Measurements from ENCODE around the gene PNLDC1.
A peak's percentile ranks its signal among the peaks of the same experiment; 100 is the strongest.

The PNLDC1 gene

DNA sequence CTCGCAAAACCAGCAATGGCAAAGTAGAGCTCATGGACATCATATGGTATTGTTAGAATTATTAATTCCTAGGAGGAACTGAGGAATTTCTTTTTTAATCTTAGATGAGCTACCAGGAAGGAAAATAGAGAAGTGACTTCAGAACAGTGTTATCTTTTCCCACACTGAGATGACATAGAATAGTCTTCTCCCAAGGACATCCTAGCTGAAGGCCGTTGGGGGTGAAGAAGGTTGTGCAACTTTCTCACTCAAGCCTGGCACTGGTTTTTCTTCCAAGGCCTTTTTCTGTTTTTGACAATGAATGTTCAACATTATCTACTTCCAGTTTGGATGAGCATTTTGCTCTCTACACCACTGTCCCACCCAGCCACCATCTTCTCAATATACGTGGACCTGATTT, 54.9 kb downstream of the PNLDC1 start:
- no peak for DNase-seq

DNA sequence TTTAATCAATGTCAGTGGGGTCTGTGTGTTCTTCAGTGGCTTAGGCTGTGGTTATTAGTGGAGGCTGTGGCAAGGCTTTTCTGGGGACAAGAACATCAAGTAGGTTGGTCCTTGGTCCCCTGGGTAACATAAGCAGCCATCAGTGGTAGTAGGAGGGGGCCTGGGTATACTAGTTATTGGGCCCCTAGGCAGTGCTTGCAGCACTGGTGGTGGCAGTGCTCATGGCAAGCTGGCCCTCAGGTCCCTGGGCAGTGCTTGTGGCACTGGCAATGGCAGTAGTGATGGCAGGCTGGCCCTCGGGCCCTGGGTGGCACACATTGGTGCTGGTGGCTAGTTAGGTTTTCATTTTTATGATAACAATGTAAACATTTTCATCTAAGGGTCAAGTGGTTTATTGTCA, 58.2 kb downstream of the PNLDC1 start:
- DNase-seq: no peak

DNA sequence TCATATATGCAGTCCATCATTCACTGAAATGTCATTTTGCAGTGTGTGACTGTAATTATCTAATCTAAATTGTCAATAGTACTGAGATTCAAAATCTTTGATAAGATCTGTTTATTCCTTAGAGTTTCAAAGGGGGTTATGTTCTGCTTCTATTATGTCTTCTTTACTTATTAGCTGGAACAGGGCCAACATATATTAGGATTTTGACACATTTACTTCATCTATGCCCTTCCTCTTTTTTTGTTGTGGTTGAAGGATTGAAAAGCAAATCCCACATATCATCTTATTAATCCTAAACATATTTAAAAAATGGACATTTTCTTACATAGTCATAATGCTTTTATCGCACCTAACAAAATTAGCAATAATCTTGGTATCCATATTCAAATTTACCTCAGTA, 60.4 kb downstream of the PNLDC1 start:
- no peak for DNase-seq

DNA sequence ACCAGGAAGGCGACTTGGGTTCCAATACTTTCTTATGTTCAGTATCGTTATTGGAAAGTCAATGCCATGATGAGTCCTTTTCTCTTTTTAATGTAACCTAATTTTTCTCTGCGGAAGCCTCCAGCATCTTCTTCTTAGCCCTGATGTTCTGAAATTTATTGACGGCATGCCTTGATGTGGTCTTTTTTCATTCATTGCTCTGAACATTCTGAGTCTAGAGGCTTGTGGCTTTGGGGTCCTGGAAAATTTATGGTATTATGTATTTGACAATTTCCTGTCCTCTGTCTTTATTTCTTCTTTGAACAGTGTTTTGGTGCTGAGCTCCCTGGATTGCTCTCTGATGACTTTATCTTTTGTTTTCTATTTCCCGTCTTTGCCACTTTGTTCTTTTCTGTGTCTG, 62.0 kb downstream of the PNLDC1 start:
- no peak for DNase-seq

DNA sequence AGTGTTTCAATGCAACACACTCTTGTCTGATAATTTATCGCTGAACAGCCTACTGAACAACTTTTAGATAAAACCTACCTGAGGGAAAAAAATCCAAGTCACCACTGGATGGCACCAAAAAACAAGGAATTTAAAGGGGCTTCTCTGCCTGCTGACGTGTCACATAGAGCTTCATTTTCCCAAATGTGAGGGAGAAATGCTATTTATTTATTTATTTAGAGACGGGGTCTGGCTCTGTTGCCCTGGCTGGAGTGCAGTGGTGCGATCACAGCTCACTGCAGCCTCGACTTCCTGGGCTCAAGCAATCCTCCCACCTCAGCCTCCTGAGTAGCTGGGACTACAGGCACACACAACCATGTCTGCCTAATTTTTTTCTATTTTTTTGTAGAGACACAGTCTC, 63.3 kb downstream of the PNLDC1 start:
- peak; percentile 8 for DNase-seq

DNA sequence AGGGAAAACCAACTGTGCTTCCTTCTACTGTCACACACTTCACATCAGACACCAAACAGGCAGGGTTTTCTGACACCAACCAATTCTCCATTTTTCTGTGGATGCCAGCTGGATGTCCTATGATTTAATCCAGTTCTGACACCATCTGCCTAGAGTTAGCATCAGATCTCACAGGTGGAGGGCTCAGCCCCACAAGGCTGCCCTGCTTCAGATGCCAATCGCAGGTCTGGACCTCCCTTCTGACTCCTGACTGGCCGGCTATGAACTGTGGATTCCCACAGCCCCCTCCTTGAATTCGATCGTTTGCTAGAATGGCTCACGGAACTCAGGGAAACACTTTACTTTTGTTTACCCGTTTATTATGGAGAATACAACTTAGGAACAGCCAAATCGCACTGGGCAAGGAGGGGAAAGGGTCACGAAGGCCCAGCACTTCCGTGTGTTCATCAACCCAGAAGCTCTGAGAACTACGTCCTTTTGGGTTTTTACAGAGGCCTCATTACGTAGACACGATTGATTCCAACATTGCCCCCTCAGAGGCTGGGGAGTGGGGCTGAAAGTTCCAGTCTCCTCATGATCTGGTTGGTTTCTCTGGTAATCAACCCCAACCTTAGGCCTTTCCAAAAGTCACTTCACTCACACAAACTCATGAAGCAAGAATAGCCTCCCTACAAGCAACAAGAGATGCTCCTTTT, 65.3 kb downstream of the PNLDC1 start:
- no peak for DNase-seq

DNA sequence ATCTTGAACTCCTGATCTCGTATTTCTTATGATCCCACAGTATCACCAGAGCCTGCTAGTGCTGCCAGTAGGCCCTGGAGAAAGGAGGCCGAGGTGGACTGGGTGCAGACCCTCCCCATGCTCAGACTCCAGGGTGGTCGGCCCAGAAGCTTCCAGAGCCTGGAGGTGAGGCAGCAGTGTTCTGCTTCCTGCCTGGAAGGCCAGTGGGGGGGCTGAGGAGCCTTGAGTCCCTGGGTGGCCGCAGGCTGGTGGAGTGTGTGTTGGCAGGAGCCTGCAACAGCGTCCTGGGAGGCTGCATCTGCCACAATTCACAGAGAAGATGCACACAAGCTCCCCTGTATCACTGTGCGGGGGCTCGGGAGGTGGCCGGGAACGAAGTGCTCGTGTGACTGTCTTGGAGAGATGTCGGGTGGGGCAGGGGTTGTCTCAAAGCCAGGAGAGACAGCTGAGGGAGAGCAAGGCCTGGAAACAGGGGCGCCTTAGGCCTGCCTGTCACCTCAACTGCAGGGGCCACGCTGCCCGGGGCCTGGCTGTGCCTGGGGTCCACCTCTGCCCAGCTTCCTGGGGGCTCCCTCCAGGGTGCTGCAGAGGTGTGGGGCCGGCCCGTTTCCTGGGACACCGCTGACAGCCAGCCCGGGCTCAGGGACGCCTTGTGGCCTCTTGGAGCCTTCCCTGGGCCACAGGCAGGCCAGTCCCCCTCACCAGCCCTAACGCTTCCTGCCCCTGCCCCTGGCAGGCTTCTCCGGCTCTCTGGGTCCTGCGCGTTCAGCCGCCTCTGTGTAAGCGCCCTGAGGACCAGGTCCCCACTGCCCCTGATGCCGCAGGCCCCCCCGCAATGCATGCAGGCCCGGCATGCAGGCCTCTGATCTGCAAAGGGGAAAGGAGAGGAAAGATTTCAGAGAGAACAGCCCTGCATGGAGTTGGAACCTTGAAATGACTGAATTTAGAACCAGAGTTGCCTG, 66.5 kb downstream of the PNLDC1 start:
- DNase-seq: no peak

Data from activated CD4-positive, alpha-beta T cell treated with anti-CD3 and anti-CD28 coated beads, Interleukin-2, amount 50 U/mL, for 1 hour (primary cell).